Measurements from ENCODE around the gene KRTAP9-7.
A peak's percentile ranks its signal among the peaks of the same experiment; 100 is the strongest.

GRCh38 chr17:41308251-41308917 is 32.9 kb downstream of the KRTAP9-7 start:
- TF ChIP-seq CTCF (IDR thresholded peaks at IDR 0.05; ENCODE audit: insufficient read depth, low read length) (no peak), POLR2AphosphoS5 (IDR thresholded peaks at IDR 0.05; ENCODE audit: low read depth) (peak; percentile 99), REST (IDR thresholded peaks at IDR 0.05; ENCODE audit: insufficient replicate concordance, low read depth) (no peak), GABPA (IDR thresholded peaks at IDR 0.05; ENCODE audit: low read depth) (peak; percentile 78), SPI1 (IDR thresholded peaks at IDR 0.05; ENCODE audit: borderline replicate concordance, low read depth) (peak; percentile 73; the same call in 1 of the 2 replicates)
